LNCaP clone FGC (cell line): Measurements from ENCODE around the gene KRTAP10-8.

Source experiments
- DNase-seq: peaks from one replicate; pipeline ENCODE4 v3.0.0-alpha.2; 2011; ENCODE audit warnings: low read depth
- H3K4me3 ChIP-seq: 2 replicates; pipeline ENCODE4 v1.5.1; 2011; ENCODE audit warnings: mild to moderate bottlenecking, low read depth, low read length, control low read depth
- CTCF ChIP-seq: IDR thresholded peaks from 2 replicates; pipeline ENCODE4 v1.5.1; 2012; ENCODE audit warnings: mild to moderate bottlenecking; ENCODE audit not compliant: control insufficient read depth, insufficient read depth; ENCODE audit errors: extremely low read depth

Gene KRTAP10-8

GRCh38 chr21:44650973-44651675 is 39.2 kb downstream of the KRTAP10-8 start:
- no peak for DNase-seq

GRCh38 chr21:44653123-44653522 is 41.2 kb downstream of the KRTAP10-8 start:
- TF ChIP-seq CTCF: no peak
- H3K4me3 ChIP-seq: no peak overlapping the region
- DNase-seq: no peak

More at GRCh38 chr21:44650973-44651675, 39.2 kb downstream of the KRTAP10-8 start:
- TF ChIP-seq CTCF: no peak
- H3K4me3 ChIP-seq: no peak overlapping the region

- no peak for TF ChIP-seq CTCF
- H3K4me3 ChIP-seq: no peak overlapping the region
- no peak for DNase-seq
Measured at GRCh38 chr21:44653656-44654575, 42.0 kb downstream of the KRTAP10-8 start.

GRCh38 chr21:44654576-44655175 is 42.8 kb downstream of the KRTAP10-8 start, which contains the start of gene KRTAP12-4:
Gene KRTAP12-4, minus strand, starts transcription at chr21:44654659. Its CDS starts 45 bp downstream, at chr21:44654614.
- TF ChIP-seq CTCF: no peak
- H3K4me3 ChIP-seq: no peak within 1 kb of the TSS
- no peak for DNase-seq

- TF ChIP-seq CTCF: no peak
- H3K4me3 ChIP-seq: no peak overlapping the region
- no peak for DNase-seq
Measured at GRCh38 chr21:44656868-44657267, 45.0 kb downstream of the KRTAP10-8 start.

GRCh38 chr21:44657635-44658540 is 46.0 kb downstream of the KRTAP10-8 start, which contains the start of gene KRTAP12-3:
Gene KRTAP12-3, plus strand, starts transcription at chr21:44657932. Its CDS starts 48 bp downstream, at chr21:44657980.
- H3K4me3 ChIP-seq: no peak within 1 kb of the TSS
- DNase-seq: no peak
- TF ChIP-seq CTCF: no peak
